ENCODE data around the gene OR2V1. TPM values are rescaled to one million over a fixed set of nuclear protein-coding genes. Genes with fewer than 3 reads are reported as not detected.

The OR2V1 gene
- total RNA-seq, 1 experiment from 2014 or later = not detected

DNA sequence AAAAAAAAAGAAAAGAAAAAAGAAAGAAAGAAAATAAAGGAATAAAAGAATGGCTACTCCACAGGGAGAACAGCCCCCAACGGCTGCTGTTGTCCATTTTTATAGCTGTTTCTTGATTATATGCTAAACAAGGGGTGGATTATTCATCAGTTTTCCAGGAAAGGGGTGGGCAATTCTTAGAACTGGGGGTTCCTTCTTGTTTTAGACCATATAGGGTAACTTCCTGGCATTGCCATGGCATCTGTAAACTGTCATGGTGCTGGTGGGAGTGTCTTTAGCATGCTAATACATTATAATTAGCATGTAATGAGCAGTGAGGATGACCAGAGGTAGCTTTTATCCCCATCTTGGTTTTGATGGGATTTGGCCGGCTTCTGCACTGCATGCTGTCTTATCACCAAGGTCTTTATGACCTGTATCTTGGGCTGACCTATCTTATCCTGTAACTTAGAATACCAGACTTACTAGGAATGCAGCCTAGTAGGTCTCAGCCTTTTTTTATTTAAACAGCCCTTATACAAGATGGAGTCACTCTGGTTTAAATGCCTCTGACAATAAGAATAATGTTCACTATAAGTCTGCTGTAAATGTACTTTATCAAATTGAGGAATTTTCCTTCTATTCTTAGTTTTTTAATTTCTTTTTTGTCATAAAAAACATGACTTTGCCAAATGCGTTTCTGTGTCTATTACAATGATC, 45.4 kb upstream of the OR2V1 start:
- no TSS peak for BruUV-seq (replicated peaks)
- Histone ChIP-seq H3K36me3 (ENCODE audit: control insufficient read depth in 1 of 2, insufficient read depth in 2 of 2, low read length in 2 of 2) (no peaks in the 10 kb centered on the region), H3K4me2 (ENCODE audit: low read length) (no peak overlapping the region), H3K4me1 (ENCODE audit: control insufficient read depth in 1 of 2, insufficient read depth in 2 of 2, low read length in 2 of 2) (peaks cover 5 to 34% of the 10 kb centered on the region in 2 experiments; a peak in 2 of 4 replicates), H3K4me3 (replicated peaks in 1 of 2; ENCODE audit: low read depth in 1 of 2, low read length in 2 of 2) (no peak overlapping the region), H3K9me2 (ENCODE audit: insufficient read depth) (no peaks in the 10 kb centered on the region), H3K27me3 (ENCODE audit: insufficient read depth, low read length) (no peaks in the 10 kb centered on the region), H2AFZ (ENCODE audit: low read depth, low read length, poor library complexity, severe bottlenecking) (no peak overlapping the region), H3K9me3 (ENCODE audit: control insufficient read depth in 1 of 2, insufficient read depth in 1 of 2, low read depth in 1 of 2, low read length in 2 of 2) (no peaks in the 10 kb centered on the region), H3K9ac (ENCODE audit: low read length) (no peak overlapping the region), H3K79me2 (ENCODE audit: insufficient read depth, low read length) (no peaks in the 10 kb centered on the region), H3K27ac (ENCODE audit: low read depth, low read length) (no peak overlapping the region), H4K20me1 (ENCODE audit: insufficient read depth) (no peaks in the 10 kb centered on the region)
- ChIA-PET CTCF (interaction anchor here (1.1 kb wide), 1 partner anchor 9 kb away, joined by 3 read pairs; no protein-coding TSS in a partner anchor), POLR2A (no interaction called here), RAD21 (ENCODE audit: low non-redundant PET in 1 of 2, low total read pairs in 2 of 2, uncharacterized antibody in 2 of 2, unreplicated experiment in 2 of 2) (no interaction called here)
- DNase-seq (ENCODE audit: low read depth, low spot score) (no peak), ATAC-seq (no peak)
- intact Hi-C loops (cut with micrococcal nuclease) = no loop called here
- TF ChIP-seq RAD21 (IDR thresholded peaks at IDR 0.05; ENCODE audit: low read depth) (no peak), POLR2AphosphoS5 (IDR thresholded peaks at IDR 0.05; ENCODE audit: low read depth, low read length) (no peak), EZH2phosphoT487 (IDR thresholded peaks at IDR 0.05; ENCODE audit: borderline replicate concordance) (no peak), CBX3 (IDR thresholded peaks at IDR 0.05; ENCODE audit: low read depth) (no peak), SP1 (IDR thresholded peaks at IDR 0.05; ENCODE audit: low read depth) (no peak), JUND (IDR thresholded peaks at IDR 0.05) (no peak), FOSL1 (IDR thresholded peaks at IDR 0.05; ENCODE audit: low read depth) (no peak)
- TF ChIP-seq, protein P1, sequence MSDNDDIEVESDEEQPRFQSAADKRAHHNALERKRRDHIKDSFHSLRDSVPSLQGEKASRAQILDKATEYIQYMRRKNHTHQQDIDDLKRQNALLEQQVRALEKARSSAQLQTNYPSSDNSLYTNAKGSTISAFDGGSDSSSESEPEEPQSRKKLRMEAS (IDR thresholded peaks at IDR 0.05) = no peak
- TF ChIP-seq, protein P2, sequence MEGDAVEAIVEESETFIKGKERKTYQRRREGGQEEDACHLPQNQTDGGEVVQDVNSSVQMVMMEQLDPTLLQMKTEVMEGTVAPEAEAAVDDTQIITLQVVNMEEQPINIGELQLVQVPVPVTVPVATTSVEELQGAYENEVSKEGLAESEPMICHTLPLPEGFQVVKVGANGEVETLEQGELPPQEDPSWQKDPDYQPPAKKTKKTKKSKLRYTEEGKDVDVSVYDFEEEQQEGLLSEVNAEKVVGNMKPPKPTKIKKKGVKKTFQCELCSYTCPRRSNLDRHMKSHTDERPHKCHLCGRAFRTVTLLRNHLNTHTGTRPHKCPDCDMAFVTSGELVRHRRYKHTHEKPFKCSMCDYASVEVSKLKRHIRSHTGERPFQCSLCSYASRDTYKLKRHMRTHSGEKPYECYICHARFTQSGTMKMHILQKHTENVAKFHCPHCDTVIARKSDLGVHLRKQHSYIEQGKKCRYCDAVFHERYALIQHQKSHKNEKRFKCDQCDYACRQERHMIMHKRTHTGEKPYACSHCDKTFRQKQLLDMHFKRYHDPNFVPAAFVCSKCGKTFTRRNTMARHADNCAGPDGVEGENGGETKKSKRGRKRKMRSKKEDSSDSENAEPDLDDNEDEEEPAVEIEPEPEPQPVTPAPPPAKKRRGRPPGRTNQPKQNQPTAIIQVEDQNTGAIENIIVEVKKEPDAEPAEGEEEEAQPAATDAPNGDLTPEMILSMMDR (IDR thresholded peaks at IDR 0.05 in 2 of 3, conservative IDR thresholded peaks at IDR 0.05 in 1 of 3; ENCODE audit: borderline replicate concordance in 1 of 3, insufficient read depth in 1 of 3, low read depth in 2 of 3, low read length in 2 of 3) = no peak
- TF ChIP-seq, protein P3, sequence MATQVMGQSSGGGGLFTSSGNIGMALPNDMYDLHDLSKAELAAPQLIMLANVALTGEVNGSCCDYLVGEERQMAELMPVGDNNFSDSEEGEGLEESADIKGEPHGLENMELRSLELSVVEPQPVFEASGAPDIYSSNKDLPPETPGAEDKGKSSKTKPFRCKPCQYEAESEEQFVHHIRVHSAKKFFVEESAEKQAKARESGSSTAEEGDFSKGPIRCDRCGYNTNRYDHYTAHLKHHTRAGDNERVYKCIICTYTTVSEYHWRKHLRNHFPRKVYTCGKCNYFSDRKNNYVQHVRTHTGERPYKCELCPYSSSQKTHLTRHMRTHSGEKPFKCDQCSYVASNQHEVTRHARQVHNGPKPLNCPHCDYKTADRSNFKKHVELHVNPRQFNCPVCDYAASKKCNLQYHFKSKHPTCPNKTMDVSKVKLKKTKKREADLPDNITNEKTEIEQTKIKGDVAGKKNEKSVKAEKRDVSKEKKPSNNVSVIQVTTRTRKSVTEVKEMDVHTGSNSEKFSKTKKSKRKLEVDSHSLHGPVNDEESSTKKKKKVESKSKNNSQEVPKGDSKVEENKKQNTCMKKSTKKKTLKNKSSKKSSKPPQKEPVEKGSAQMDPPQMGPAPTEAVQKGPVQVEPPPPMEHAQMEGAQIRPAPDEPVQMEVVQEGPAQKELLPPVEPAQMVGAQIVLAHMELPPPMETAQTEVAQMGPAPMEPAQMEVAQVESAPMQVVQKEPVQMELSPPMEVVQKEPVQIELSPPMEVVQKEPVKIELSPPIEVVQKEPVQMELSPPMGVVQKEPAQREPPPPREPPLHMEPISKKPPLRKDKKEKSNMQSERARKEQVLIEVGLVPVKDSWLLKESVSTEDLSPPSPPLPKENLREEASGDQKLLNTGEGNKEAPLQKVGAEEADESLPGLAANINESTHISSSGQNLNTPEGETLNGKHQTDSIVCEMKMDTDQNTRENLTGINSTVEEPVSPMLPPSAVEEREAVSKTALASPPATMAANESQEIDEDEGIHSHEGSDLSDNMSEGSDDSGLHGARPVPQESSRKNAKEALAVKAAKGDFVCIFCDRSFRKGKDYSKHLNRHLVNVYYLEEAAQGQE (IDR thresholded peaks at IDR 0.05; ENCODE audit: low read depth) = no peak
